NCI-H2227 (cell line): ENCODE data around the gene RALGDS.

ENCODE experiments used
- DNase-seq: peaks from one replicate; lab custom pipeline; 2025; ENCODE audit not compliant: unreplicated experiment; lab: John Stamatoyannopoulos, UW

Gene RALGDS

DNA sequence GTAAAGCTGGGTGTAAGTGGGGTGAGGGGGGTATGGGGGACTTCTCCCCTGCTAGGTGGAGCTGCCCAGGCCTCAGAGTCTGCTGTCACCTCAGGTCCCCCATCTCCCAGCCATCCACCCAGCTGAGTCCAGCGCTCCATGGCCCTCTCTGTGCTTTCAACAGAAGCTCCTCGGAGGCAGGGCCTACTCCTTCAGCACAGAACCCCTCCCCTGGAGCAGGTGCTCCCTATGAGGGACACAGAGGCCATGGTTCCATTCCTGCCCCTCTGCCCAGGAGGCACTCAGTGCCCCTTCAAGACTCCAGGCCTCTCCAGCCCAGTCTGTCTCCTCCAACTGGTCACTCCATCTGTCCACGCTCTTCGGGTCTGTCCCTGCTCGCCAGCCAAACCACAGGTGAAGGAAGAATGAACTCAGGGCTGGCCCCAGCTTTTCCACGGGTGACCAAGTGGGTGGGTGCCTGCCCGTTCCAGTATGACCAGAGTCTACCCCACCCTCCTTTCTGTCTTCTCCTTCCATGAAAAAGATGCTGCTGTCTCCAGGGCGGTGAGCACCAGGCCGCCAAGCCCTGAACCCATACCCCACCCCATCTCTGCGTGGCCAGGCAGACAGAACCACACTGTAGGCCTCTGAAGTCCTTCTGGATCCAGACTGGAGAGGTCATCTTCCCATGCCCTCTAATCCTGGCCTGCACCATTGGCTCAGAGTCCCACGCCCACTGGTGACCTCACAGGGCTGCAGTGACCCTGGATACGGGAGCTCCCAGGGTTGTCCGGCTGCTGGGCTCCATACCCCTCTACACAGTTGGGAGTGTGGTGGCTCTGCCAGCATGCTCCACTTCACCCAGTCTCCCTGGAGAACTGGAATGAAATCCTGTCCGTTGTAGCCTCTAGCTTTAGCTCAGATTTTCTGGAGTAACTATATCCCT, 30.8 kb upstream of the RALGDS start:
- no peak for DNase-seq

DNA sequence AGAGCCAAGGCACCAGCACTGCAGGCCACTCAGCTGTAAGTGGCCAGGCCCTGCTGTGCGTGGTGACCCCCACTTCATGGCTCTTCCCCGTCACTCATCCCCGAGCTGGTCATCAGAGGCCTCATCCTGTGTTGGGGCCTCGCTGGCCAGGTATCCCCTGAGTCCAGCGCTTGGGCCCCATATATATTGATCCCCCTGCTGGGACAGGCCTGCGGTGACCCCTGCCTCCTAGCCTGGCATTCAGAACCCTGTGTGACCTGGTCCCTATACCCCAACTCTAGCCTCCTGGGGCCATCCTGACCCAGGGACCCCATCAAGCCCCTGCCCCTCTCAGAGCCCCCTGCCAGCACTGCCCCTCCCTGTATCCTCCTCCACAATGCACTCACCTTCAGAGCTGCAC, 30.0 kb upstream of the RALGDS start:
- DNase-seq: no peak

DNA sequence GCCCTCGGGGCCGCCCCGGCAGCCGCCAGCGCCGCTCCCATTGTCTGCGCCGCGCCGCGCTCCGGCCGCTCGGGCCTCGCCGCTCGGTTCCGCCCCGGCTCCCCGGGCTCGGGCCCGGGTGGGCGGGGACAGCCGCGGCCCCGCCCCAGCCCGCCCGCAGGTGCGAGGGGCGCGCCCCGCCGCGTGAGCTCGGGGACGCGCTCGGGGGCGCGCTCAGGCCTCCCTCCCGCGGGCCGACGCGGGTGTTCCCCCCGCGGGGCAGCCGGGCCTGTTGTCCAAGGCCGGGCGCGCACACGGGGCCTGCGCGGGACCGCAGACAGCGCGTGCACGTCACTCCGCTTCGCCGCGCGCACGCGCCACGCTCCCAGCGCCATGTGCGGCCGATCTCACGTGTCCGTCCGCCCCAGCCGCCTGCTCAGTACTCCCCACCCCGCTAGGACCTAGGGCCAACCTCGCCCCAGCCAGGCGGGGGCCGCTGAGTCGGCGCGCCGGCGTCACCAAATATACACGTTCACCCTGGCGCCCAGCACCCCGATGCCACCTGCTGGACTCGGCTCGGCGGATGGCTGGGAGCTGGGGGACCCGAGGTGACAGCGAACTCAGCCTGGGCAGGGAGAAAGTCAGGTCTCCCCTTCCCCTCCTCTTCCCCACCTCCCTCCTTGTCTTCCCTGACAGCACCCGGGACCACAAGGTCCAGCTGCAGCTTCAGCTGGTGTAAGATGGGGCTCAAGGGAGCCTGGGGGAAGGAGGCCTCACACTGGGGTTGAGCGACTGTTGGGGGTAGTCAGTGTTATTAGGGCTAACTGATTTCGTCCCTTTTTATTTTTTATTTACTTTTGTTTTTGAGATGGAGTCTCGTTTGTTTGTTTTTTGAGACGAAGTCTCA, 28.3 kb upstream of the RALGDS start:
- peak; percentile 94 for DNase-seq

DNA sequence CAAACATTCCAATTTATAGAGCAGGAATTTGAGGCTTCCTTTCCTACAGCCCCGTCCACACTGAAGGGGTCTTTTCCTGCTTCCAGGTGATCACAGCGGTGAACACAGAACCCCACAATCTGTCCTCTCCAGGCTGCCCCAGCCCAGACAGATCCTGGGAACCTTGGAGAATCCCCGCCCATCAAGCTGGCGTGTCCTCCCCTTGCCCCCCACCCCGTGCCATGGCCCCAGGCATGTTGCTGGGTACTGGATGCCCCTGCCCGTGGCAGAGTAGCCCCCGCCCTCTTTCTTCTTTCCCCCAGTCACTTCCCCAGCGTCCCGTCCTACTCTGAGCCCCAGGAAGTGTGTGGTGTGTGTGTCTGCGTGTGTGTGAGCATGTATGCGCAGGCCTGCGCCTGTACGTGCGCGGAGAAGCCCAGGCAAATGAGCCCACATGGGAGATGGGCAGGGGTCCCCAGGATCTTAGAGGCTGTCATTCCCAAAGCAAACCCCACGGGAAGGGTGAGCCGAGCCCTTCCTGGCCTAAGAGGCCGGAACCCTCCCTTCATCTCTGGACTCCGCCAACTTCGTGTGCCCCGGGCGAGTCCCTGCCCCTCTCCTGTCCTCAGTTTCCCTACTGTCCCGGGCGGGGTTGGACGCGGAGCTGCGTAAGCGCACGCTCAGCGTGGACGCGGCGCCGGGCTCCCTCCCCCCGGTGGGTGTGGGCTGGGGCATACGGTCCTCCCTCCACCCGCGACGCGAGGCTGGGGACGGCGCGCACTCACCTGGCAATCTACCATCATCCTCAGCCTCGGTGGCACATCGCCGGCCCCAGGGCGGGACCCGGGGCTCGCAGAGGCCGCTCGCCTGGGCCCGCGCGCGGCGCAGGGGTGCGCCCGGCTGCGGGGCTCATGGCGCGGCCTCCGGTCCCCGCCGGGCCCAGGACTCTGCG, 27.4 kb upstream of the RALGDS start:
- DNase-seq: peak; percentile 58

DNA sequence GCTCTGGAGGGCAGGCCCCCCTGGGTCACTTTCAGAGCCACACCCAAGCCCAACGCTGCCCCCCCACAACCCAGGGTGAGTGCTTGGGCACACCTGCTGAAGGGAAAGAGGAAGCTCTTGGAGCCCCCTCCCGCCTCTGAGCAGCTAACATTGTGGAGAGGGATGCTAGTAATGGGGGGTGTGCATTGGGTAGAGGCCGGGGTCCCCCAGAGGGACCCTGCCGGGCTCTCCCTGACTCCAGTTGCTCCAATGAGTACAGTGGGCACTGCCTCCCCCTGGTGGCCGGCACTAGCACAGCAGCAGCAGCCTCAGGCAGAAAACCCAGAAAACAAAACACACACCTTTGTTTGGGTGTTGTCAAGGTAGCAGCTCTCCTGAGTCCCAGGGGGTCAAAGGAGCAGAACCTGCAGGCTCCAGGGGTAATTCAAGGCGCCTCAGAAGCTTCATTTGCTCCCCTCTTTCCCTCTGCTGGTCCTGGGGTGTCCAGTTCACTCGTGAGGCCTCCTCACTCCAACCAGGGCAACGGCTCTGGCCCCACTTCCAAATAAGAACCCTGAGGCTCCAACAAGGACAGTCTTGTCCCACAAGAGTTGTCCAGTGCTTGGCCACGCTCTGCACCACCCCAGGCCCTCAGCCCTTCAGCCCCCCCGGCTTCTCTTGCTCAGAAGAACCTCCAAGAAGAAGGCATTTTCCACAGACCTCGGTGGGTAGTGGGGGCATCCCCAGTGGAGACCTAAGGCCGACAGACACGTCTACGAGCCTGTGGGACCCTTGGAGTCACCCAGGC, 26.6 kb upstream of the RALGDS start:
- DNase-seq: peak; percentile 75

DNA sequence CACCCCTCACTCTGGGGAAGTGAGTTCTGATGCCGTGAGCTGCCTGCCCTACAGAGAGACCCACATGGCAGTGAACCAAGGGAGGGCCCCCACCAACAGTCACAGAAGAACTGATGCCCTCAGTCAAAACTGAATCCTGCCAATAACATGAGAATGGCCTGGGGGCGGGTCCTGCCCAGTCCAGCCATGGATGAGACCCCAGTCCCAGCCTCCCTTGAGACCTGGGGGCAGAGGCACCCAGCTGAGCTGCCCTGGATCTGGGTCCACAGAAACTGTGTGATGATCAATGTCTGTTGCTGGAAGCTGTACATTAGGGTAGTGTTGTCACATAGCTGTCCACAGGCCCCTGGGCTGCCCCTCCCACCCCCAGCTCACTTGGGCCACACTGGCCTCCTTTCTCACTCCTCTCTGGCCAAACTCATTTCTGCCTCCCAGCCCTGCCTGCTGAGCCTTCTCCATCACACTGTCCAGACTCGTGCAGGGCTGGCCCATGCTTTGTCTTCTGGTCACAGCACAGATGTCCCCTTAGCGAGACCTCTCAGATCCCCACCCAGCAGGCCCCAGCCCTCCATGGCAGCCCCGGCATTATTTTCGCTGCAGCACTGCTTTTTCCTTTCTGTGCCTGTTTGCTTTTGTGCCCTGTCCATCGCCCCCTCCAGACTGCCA, 25.8 kb upstream of the RALGDS start:
- no peak for DNase-seq

DNA sequence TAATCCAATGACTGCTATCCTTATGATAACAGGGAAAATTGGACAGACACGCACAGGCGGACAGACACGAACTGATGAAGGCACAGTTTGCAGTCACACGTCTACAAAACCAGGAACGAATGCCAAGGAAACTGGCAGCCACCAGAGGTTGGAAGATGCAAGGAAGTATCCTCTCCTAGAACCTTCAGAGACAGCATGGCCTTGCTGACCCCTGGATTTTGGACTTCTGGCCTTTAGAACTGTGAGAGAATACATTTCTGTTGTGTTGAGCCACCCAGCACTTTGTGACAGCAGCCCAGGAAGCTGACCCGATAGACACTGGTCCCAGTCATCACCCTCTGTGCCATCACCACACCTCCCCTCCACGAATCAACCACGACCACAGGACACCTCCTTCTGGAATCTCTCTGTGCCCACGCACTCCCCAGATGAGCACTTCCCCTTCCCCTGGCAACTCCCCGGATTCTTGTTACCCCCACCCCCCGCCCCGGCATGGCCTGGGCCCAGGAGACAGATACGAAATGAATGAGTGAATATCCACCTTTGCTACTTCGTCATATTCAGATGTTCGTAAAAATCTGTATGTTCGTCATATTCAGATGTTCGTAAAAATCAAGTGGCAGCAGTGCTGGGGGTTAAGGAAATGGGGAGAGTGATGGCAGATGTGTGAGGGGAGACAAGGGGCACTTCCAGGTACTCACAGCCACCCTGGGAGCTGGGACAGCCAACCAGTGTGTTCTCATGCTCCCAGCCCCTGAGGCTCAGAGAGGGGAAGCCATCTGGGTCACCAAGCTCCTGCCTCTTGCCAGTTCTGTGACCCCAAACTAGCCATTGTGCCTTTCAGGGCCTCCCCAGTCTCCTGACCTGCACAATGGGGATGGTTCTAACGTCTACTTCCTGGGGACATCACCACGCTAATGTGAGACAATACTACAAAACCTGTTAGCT, 24.1 kb upstream of the RALGDS start:
- DNase-seq: no peak

DNA sequence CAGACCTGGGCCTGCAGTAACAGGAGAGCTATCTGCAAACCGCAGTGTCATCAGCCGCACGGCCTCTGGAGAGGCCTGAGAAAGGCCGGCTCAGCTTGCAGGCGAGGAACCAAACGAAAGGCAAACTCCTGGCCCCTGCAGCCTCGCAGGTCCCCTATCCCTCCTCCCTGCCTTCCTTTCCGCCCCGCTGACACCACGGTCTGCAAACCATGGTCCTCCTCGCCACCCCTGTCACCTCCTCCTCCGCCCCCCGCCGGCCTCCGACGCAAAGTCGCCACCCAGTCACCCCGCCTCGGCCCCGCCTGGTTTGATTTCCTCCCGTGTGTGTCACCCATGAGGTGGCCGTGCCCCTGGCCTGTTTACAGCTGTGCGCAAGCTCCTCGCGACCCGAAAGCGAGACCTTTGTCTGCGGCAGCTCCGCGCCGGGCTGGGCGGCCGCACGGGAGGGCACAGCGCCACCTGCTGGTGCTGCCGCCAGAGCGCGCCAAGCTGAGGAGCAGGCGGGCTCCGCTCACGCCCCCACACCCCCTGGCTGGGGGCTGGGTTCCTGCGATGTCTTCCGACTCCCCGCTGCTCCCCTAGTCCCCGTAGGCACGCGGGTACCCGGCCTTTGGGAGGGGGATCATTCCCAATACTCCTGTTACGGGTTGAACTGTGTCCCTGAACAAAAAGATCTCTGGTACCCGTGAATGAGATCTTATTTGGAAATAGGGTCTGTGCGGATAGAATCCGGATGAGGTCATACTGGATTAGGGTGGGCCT, 23.3 kb upstream of the RALGDS start:
- DNase-seq: peak; percentile 76

DNA sequence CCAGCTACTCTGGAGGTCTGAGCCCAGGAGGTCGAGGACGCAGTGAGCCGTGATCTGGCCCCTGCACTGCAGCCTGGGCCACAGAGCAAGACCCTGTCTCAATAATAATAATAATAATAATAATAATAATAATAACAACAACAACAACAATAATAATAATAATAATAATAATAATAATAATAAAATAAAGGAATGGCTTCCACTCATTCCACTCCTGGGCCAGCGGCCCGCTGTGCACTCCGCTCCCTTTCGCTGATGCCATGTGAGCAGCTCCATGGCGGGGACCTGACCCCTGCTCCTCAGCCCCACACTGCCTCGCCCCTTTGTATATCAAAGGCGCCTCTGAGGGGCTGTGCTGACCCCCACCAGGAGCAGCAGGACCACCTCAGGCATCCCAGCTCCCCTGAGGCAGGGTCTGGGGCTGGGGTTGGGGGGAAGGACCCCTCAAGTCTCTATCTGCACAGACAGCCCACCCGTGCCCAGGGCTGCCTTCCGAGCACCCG, 22.6 kb upstream of the RALGDS start:
- no peak for DNase-seq

DNA sequence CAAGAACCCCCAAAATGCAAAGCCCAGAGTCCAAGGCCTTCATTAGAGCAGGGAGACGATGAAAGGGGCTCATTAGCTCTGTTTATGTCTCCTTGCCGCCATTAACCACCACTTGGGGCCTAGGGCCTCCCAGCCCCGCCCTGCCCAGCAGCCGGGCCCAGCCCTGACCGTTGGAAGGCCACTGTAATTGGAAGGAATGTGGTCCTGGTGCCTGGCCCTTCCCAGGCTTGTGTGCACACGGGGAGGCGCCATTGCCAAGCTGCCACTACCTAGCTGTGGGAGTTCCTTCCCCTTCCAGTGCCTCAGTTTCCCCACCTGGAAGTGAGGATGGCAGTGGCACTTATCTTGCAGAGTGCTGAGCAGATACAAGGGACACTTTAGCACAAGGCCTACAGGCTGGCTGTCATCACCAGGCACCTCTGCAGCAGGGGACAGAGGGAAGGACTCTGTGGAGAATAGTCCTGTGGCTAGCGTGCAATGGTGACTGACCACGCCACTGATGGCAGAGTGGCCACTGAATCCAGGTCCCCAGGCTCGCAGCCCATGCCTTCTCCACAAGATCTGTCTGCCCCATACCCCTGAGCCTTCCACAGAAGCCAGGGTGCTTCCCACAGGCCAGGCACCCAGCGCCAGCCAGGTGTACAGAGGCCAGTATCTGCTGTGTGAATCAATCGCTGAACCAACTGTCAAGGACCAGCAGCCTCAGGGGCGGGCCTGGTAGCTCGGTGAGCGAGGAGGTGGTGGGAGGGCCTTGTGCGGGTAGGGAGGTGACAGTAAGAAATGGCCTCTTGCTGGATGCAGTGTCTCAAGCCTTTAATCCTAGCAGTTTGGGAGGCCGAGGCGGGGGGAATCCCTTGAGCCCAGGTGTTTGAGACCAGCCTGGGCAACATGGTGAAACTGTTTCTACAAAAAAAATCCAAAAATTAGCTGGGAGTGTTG, 21.9 kb upstream of the RALGDS start:
- DNase-seq: peak; percentile 12

DNA sequence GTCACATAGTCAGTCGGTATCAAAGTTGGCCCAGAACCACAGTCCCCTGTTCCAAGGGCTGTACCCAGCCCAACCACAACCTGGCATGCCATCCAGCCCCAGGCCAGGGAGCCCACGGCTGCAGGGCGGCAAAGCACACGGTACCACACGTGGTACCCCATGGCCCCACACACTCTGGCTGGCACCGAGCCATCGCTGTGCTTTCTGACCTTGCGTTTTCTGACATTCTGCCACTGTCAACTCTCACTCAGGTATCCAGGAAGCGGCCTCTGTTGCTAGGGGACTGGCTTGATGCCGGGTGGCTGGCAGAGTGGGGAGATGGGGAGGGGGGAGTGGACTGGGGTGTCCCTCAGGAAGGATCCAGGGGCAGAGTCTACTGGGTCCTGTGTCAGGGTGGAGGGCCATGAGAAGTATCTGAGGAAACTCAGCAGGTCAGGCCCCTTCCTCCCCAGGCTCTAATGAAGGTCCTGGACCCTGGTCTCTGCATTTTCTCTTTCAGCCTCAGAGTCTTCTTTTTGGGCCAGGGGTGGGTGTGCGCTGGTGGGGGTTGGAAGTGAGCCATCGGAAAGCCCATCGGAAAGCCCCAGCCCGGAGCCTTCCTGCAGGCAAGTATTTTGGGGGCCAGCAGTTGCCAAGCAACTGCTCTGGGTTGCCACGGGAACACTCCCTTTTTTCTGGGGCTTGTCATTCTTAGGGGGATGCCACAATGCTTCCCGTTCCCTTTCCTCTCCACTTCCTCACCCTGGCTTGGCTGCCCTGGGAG, 21.0 kb upstream of the RALGDS start:
- no peak for DNase-seq

DNA sequence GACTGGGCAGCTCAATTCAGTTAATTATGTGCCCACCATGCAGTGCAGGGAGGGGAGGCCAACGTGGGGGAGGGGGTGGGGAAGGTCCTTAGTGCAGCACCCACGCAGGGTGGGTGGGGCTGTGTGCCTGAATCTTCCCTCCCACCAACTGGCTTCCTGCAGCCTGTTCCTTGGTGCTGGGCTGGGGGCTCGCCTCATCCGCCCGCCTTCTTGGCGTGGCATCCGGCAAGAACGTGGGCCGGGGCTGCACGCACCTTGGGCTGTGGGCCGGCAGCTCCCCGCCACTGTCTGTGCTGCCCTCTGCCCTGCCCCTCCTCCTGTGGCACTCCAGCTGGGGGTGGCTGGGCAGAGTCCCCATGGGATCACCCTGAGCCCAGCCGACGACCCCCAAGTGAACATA, 19.6 kb upstream of the RALGDS start:
- no peak for DNase-seq

DNA sequence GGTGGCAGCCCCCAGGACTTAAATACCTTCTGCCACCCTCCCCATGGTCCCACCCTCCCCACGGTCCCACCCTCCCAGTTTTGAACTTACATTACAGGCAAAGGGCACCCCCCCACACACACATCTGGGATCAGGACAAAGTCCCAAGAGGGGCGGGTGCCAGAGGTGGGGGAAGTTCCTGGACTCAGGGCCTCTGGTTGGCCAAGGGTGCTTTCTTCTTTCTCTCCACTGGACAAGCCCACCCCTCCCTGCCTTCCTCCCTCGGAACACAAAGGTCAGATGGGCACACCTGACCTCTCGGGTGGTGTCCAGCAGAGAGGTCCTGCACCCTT, 19.1 kb upstream of the RALGDS start:
- DNase-seq: no peak

DNA sequence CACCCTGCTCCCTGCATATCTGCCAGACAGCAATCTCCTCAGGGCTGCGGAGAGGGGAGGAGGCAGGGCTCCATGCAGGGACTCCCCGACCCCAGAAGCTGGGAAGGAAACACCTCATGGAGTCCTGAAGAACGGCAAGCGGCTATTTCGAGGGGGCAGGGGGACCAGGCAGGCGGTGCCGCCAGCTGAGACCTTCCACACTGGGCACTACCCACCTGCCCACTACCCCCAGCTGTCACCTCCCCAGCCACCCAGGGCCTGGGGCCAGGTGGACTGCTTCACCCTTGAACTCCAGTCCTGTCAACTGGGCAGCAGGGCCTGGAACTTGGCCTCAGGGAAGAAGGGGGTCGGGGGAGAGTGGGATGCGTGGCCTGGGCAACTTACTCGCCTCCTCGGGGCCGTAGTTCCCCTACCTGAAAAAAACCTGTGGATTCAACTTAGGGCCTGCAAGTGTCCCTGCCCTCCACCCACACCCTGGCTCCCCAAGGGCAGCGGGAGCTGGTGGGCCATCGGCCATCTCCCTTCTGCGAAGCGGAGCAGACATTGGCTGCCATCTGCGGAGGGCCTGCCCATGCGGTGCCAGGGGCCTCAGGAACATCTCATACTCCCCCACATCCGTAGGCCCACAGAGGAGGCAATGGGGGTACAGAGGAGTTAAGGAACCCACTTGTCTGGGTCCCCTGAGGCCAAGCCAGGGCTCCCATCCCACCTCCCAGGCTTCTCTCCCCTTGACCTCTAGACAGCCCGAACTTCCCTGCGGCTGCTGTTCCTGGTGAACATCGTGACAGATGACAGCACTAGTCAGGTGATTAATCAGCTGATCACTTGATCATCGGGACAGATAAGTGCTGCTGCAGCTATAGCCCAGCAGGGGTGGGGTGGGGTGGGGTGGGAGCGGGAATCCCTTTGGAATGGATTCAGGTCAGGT, 18.5 kb upstream of the RALGDS start:
- no peak for DNase-seq
